Metanephros (tissue), 2 donors: ENCODE measurements around the gene TEAD1. TPM values are rescaled to one million over a fixed set of nuclear protein-coding genes. Genes with fewer than 3 reads are reported as not detected.

ENCODE experiments used
- small RNA-seq: library from RNA; depleted of rRNA; stranded (forward); fragments of <200 nt; gene quantifications from one replicate; pipeline ENCODE3, GENCODE V24; 2014; ENCODE audit warnings: low replicate concordance
- total RNA-seq: library from RNA; depleted of rRNA; stranded (reverse); fragments of >200 nt; gene quantifications from one replicate; pipeline ENCODE4 v1.2.3, GENCODE V29; 2014

TEAD1 gene
- total RNA-seq, result 105 TPM

GRCh38 chr11:12673924-12674570 lies at the start of gene TEAD1:
TSS of gene TEAD1 (plus strand) at chr11:12674421.

Small RNA genes lying within 50 kb of the gene (small RNA-seq; reads per million reads assigned to genes)
- gene RF00424, result not detected
